ENCODE results near the gene MYOF. TPM values are rescaled to one million over a fixed set of nuclear protein-coding genes. Genes with fewer than 3 reads are reported as not detected.

MYOF gene
- total and polyA plus RNA-seq, 10 of the 15 experiments (the other 5 are each of a cell fraction or from before 2014, with no cell fraction given) = 0.02 to 0.59 (median 0.17) TPM

DNA sequence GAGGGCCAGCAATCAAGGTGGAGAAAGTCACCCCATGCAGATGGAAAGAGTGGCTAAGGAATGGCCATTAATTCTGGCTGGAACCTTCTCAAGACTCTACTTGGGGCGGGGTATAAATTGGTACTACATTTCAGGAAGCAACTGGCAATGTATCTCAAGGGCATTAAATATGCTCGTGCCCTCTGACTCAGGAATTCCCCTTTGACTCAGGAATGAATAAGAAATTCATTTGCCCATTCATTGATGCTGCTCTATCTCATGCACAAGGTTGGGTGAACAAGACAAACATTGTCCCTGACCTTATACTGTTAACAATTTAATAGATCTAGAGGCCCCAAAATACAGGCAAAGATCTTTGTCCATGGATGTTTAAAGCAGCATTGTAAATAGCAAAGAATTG is 188.1 kb downstream of the MYOF start:
- no peaks in the 10 kb centered on the region; a peak in 1 of 4 replicates for H3K27me3 ChIP-seq (replicated peaks in 1 of 2; ENCODE audit: control insufficient read depth in 2 of 2, insufficient read depth in 2 of 2, low read length in 1 of 2)

DNA sequence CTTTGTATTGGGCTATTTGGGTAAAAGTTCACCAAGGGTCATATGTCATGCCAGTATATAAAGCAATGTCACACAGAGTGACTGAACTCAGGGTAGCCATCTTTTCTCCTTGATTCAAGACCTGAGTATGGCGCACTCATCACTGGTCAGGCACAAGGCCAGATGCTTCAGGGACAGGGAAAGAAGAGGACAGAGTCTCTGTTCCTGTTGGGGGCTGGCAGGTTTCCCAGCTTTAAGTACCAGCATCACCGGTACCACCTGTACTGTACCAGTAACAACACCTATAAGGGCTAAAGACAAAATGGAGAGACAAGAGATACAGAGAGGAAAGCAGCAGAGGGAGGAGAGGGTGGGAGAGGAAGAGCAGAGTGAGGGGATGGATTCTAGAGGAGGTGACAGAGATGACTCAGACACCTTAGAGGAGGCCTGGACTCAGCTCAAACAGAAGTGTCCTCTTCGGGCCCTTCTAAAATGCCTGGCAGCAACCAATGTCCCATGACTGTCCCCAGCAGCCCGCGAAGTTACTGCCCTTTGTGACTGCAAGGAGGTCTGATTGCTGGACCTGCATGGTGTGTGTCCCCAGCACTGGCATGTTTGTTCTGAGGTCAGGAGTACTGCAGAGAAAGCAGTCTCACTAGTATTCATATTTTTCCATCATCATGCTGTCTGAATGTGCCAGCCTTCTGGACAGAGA is 191.3 kb downstream of the MYOF start:
- 78% methylated on average over 5 of the region's 5 CpGs for WGBS (ENCODE audit: insufficient coverage, insufficient replicate concordance, low lambda C conversion rate, missing lambda C conversion rate)
- no peaks in the 10 kb centered on the region for H3K79me2 ChIP-seq (ENCODE audit: control insufficient read depth, insufficient read depth, low read length)
- H3K4me1 ChIP-seq (ENCODE audit: control insufficient read depth, insufficient read depth, low read length) = no peaks in the 10 kb centered on the region
- H3K9me3 ChIP-seq (replicated peaks; ENCODE audit: control insufficient read depth, insufficient read depth, low read length) = no peaks in the 10 kb centered on the region
- in situ Hi-C loops (cut with MboI) (loop anchor here (5.0 kb wide), 1 partner anchor 209 kb away; no protein-coding TSS in a partner anchor), intact Hi-C loops (cut with micrococcal nuclease; ENCODE audit: unreplicated experiment) (no loop called here)
- SMC1A ChIA-PET (ENCODE audit: uncharacterized antibody, unreplicated experiment) = interaction anchor here (0.8 to 1.9 kb wide), 9 partner anchors 10 to 366 kb away, joined by 3 to 9 read pairs (median 3); no protein-coding TSS in a partner anchor
- H3K9ac ChIP-seq (ENCODE audit: control insufficient read depth, insufficient read depth, low read length) = no peak overlapping the region
- H3K36me3 ChIP-seq (ENCODE audit: control insufficient read depth in 2 of 2, insufficient read depth in 2 of 2, low read length in 1 of 2) = no peaks in the 10 kb centered on the region
- CTCF ChIA-PET = interaction anchor here (1.0 to 4.4 kb wide), 7 partner anchors 63 to 322 kb away, joined by 3 to 39 read pairs (median 6); no protein-coding TSS in a partner anchor
- H3K27ac ChIP-seq (ENCODE audit: control insufficient read depth, insufficient read depth) = no peak overlapping the region
- ATAC-seq (no peak), DNase-seq (ENCODE audit: low read depth, low spot score) (no peak), FAIRE-seq (no peak)
- no peaks in the 10 kb centered on the region for H4K20me1 ChIP-seq (ENCODE audit: control insufficient read depth, insufficient read depth)
- BruUV-seq (replicated peaks) = no TSS peak
- TF ChIP-seq RB1 (IDR thresholded peaks at IDR 0.05; ENCODE audit: borderline replicate concordance) (no peak), MYB (IDR thresholded peaks at IDR 0.05; ENCODE audit: borderline replicate concordance, low read depth, low read length) (no peak), PAX8 (IDR thresholded peaks at IDR 0.05) (no peak)
- RAD21 ChIA-PET (ENCODE audit: unreplicated experiment) = interaction anchor here (0.7 to 2.8 kb wide), 5 partner anchors 63 to 394 kb away, joined by 3 to 14 read pairs (median 3); no protein-coding TSS in a partner anchor
- H3K4me2 ChIP-seq (ENCODE audit: control insufficient read depth, insufficient read depth) = no peak overlapping the region
- POLR2A ChIA-PET = no interaction called here
- H3K4me3 ChIP-seq = no peak overlapping the region
- H3K27me3 ChIP-seq (replicated peaks in 1 of 2; ENCODE audit: control insufficient read depth in 2 of 2, insufficient read depth in 2 of 2, low read length in 1 of 2) = 0 out of 4 replicates have a peak, but pooled peaks cover 0 to 2% of the 10 kb centered on the region in 2 experiments
- no peak overlapping the region for H2AFZ ChIP-seq (ENCODE audit: control insufficient read depth, low read depth, low read length)

More for the DNA sequence above, 188.1 kb downstream of the MYOF start:
- H3K27ac ChIP-seq (ENCODE audit: control insufficient read depth, insufficient read depth) = no peak overlapping the region
- no peaks in the 10 kb centered on the region for H3K9me3 ChIP-seq (replicated peaks; ENCODE audit: control insufficient read depth, insufficient read depth, low read length)
- no peaks in the 10 kb centered on the region for H3K79me2 ChIP-seq (ENCODE audit: control insufficient read depth, insufficient read depth, low read length)
- ATAC-seq = no peak
- SMC1A ChIA-PET (ENCODE audit: uncharacterized antibody, unreplicated experiment) = no interaction called here
- intact Hi-C loops (cut with micrococcal nuclease; ENCODE audit: unreplicated experiment) = no loop called here
- no peak overlapping the region for H3K4me2 ChIP-seq (ENCODE audit: control insufficient read depth, insufficient read depth)
- DNase-seq (ENCODE audit: low read depth, low spot score) = no peak
- TF ChIP-seq CBFB (IDR thresholded peaks at IDR 0.05; ENCODE audit: low read depth) = no peak
- FAIRE-seq = no peak
- H3K9ac ChIP-seq (ENCODE audit: control insufficient read depth, insufficient read depth, low read length) = no peak overlapping the region
- POLR2A ChIA-PET = no interaction called here
- 0% methylated on average over 2 of the region's 2 CpGs for WGBS (ENCODE audit: insufficient coverage, insufficient replicate concordance, low lambda C conversion rate, missing lambda C conversion rate)
- no peaks in the 10 kb centered on the region for H3K4me1 ChIP-seq (ENCODE audit: control insufficient read depth, insufficient read depth, low read length)
- no peaks in the 10 kb centered on the region for H3K36me3 ChIP-seq (ENCODE audit: control insufficient read depth in 2 of 2, insufficient read depth in 2 of 2, low read length in 1 of 2)
- in situ Hi-C loops (cut with MboI) = loop anchor here (5.0 kb wide), 1 partner anchor 212 kb away; no protein-coding TSS in a partner anchor
- H4K20me1 ChIP-seq (ENCODE audit: control insufficient read depth, insufficient read depth) = no peaks in the 10 kb centered on the region
- no peak overlapping the region for H3K4me3 ChIP-seq
- no TSS peak for BruUV-seq (replicated peaks)
- CTCF ChIA-PET = no interaction called here
- RAD21 ChIA-PET (ENCODE audit: unreplicated experiment) = no interaction called here
- no peak overlapping the region for H2AFZ ChIP-seq (ENCODE audit: control insufficient read depth, low read depth, low read length)

Data from GM12878 (cell line).